H9 (cell line): ENCODE results near the gene AGBL4. TPM values are rescaled to one million over a fixed set of nuclear protein-coding genes. Genes with fewer than 3 reads are reported as not detected.
A peak's percentile ranks its signal among the peaks of the same experiment; 100 is the strongest.

Experiments
- DNase-seq: peaks from one replicate; pipeline ENCODE4 v3.0.0-alpha.2; 2017
- H2AFZ ChIP-seq: one replicate; pipeline ENCODE4 v1.6.1; 2013; ENCODE audit warnings: mild to moderate bottlenecking, low read length, control low read depth, moderate library complexity
- H2AK5ac ChIP-seq: 2 replicates; pipeline ENCODE4 v1.6.1; 2013; ENCODE audit warnings: low read length, control low read depth, mixed read lengths; ENCODE audit not compliant: insufficient read length
- H2BK120ac ChIP-seq: one replicate; pipeline ENCODE4 v1.6.1; 2013; ENCODE audit warnings: low read depth, mild to moderate bottlenecking, low read length, control low read depth, inconsistent platforms; ENCODE audit not compliant: poor library complexity, severe bottlenecking
- H2BK12ac ChIP-seq: 2 replicates; pipeline ENCODE4 v1.6.1; 2013; ENCODE audit warnings: low read length, control low read depth, mixed read lengths, low read depth; ENCODE audit not compliant: insufficient read length
- H2BK15ac ChIP-seq: 2 replicates; pipeline ENCODE4 v1.6.1; 2013; ENCODE audit warnings: low read depth, low read length, control low read depth
- H2BK20ac ChIP-seq: one replicate; pipeline ENCODE4 v1.6.1; 2013; ENCODE audit warnings: low read depth, mild to moderate bottlenecking, low read length, control low read depth, inconsistent platforms; ENCODE audit not compliant: poor library complexity, severe bottlenecking
- H2BK5ac ChIP-seq: 2 replicates; pipeline ENCODE4 v1.6.1; 2013; ENCODE audit warnings: low read length, control low read depth, mixed read lengths; ENCODE audit not compliant: insufficient read length
- H3K14ac ChIP-seq: 2 replicates; pipeline ENCODE4 v1.6.1; 2013; ENCODE audit warnings: low read length, control low read depth; ENCODE audit not compliant: insufficient read depth
- H3K18ac ChIP-seq: 2 replicates; pipeline ENCODE4 v1.6.1; 2013; ENCODE audit warnings: low read depth, mild to moderate bottlenecking, mixed read lengths, low read length, control low read depth; ENCODE audit not compliant: insufficient read length
- H3K23ac ChIP-seq: 2 replicates; pipeline ENCODE4 v1.6.1; 2013; ENCODE audit warnings: low read length, control low read depth, mixed read lengths, low read depth; ENCODE audit not compliant: insufficient read length
- H3K23me2 ChIP-seq: 2 replicates; pipeline ENCODE4 v1.6.1; 2013; ENCODE audit warnings: low read depth, mild to moderate bottlenecking, mixed read lengths, low read length, control low read depth; ENCODE audit not compliant: insufficient read length, poor library complexity, severe bottlenecking
- H3K27ac ChIP-seq: 2 replicates; pipeline ENCODE4 v1.5.1; 2013; ENCODE audit warnings: low read length, control low read depth, mixed read lengths, low read depth; ENCODE audit not compliant: insufficient read length
- H3K27me3 ChIP-seq: 2 replicates; pipeline ENCODE4 v1.6.1; 2013; ENCODE audit warnings: low read length, control low read depth, inconsistent platforms; ENCODE audit not compliant: insufficient read depth
- H3K4ac ChIP-seq: 2 replicates; pipeline ENCODE4 v1.6.1; 2013; ENCODE audit warnings: low read depth, mild to moderate bottlenecking, control low read depth, inconsistent platforms, low read length, moderate library complexity
- H3K4me1 ChIP-seq: 2 replicates; pipeline ENCODE4 v1.6.1; 2013; ENCODE audit warnings: low read length, control low read depth, inconsistent platforms; ENCODE audit not compliant: insufficient read depth
- H3K4me2 ChIP-seq: 2 replicates; pipeline ENCODE4 v1.6.1; 2013; ENCODE audit warnings: low read length, control low read depth, mixed read lengths; ENCODE audit not compliant: insufficient read length, insufficient read depth
- H3K56ac ChIP-seq: 2 replicates; pipeline ENCODE4 v1.6.1; 2013; ENCODE audit warnings: low read depth, mild to moderate bottlenecking, mixed read lengths, low read length, control low read depth; ENCODE audit not compliant: insufficient read length
- H3K79me1 ChIP-seq: 2 replicates; pipeline ENCODE4 v1.6.1; 2013; ENCODE audit warnings: low read depth, mild to moderate bottlenecking, moderate library complexity, low read length, control low read depth, inconsistent platforms; ENCODE audit not compliant: insufficient read depth, poor library complexity, severe bottlenecking
- H3K79me2 ChIP-seq: 2 replicates; pipeline ENCODE4 v1.6.1; 2013; ENCODE audit warnings: low read length, control low read depth, inconsistent platforms; ENCODE audit not compliant: insufficient read depth
- H3K9ac ChIP-seq: 2 replicates; pipeline ENCODE4 v1.6.1; 2013; ENCODE audit warnings: low read length, control low read depth, mixed read lengths; ENCODE audit not compliant: insufficient read length; ENCODE audit errors: extremely low read depth
- H3K9me3 ChIP-seq: one replicate; pipeline ENCODE4 v1.6.1; 2013; ENCODE audit warnings: low read depth, low read length, inconsistent platforms; ENCODE audit not compliant: control insufficient read depth
- H3T11ph ChIP-seq: one replicate; pipeline ENCODE4 v1.6.1; 2013; ENCODE audit warnings: mild to moderate bottlenecking, low read length, control low read depth, inconsistent platforms
- H4K20me1 ChIP-seq: one replicate; pipeline ENCODE4 v1.6.1; 2013; ENCODE audit not compliant: control insufficient read depth, insufficient read length, insufficient read depth
- H4K5ac ChIP-seq: 2 replicates; pipeline ENCODE4 v1.6.1; 2013; ENCODE audit warnings: low read depth, mild to moderate bottlenecking, mixed read lengths, low read length, control low read depth; ENCODE audit not compliant: insufficient read length
- H4K8ac ChIP-seq: replicated peaks from 2 replicates; pipeline ENCODE4 v1.6.1; 2013; ENCODE audit warnings: low read length, control low read depth, mixed read lengths, low read depth; ENCODE audit not compliant: insufficient read length
- H4K91ac ChIP-seq: 2 replicates; pipeline ENCODE4 v1.6.1; 2013; ENCODE audit warnings: low read depth, mild to moderate bottlenecking, moderate library complexity, mixed read lengths, low read length, control low read depth; ENCODE audit not compliant: insufficient read length
- H3K27ac Mint-ChIP-seq, 3 experiments: 2 replicates in 2 of 3; 3 replicates in 1 of 3; pipeline ENCODE4 v1.8.0; 2020 to 2021; ENCODE audit warnings: mixed read lengths in 3 of 3, mild to moderate bottlenecking in 1 of 3, moderate library complexity in 1 of 3
- H3K27me3 Mint-ChIP-seq: 2 replicates; pipeline ENCODE4 v1.8.0; 2021; ENCODE audit warnings: low read depth, mild to moderate bottlenecking, moderate library complexity, mixed read lengths
- H3K36me3 Mint-ChIP-seq, 3 experiments: 2 replicates in 2 of 3; 3 replicates in 1 of 3; pipeline ENCODE4 v1.8.0; 2020 to 2021; ENCODE audit warnings: low read depth in 3 of 3, mixed read lengths in 3 of 3; ENCODE audit not compliant: insufficient read depth in 1 of 3
- H3K4me1 Mint-ChIP-seq, 2 experiments: 2 replicates each; pipeline ENCODE4 v1.8.0; 2020; ENCODE audit warnings: mixed read lengths in 2 of 2
- H3K4me3 Mint-ChIP-seq, 2 experiments: 2 replicates in 1 of 2; 3 replicates in 1 of 2; pipeline ENCODE4 v1.8.0; 2020 to 2021; ENCODE audit warnings: mild to moderate bottlenecking in 2 of 2, mixed read lengths in 2 of 2, moderate library complexity in 1 of 2
- H3K9me3 Mint-ChIP-seq, 2 experiments: 2 replicates in 1 of 2; 3 replicates in 1 of 2; pipeline ENCODE4 v1.8.0; 2020; ENCODE audit warnings: mild to moderate bottlenecking in 2 of 2, mixed read lengths in 2 of 2, moderate library complexity in 1 of 2
- WGBS: extraction: QIAGEN DNeasy Blood & Tissue Kit; methylation state at CpG from one replicate; pipeline ENCODE4 v1.1.7; 2013; ENCODE audit warnings: missing lambda C conversion rate, low lambda C conversion rate, mixed read lengths; ENCODE audit not compliant: insufficient read length; ENCODE audit errors: extremely low coverage; 5-methylcytosine and 5-hydroxymethylcytosine counted together
- total RNA-seq: library from RNA; stranded (reverse); gene quantifications from 2 replicates; pipeline ENCODE4 v1.2.1, GENCODE V29; 2021
- TF ChIP-seq, protein P1 (sequence below): fragments of 200-600 bp; sonication (generic); conservative IDR thresholded peaks from 3 replicates; pipeline ENCODE4 v1.8.0; 2021; ENCODE audit warnings: antibody characterized with exemption, mild to moderate bottlenecking

AGBL4 gene
- total RNA-seq, 1 experiment from 2014 or later = not detected

- TF ChIP-seq, protein P1, sequence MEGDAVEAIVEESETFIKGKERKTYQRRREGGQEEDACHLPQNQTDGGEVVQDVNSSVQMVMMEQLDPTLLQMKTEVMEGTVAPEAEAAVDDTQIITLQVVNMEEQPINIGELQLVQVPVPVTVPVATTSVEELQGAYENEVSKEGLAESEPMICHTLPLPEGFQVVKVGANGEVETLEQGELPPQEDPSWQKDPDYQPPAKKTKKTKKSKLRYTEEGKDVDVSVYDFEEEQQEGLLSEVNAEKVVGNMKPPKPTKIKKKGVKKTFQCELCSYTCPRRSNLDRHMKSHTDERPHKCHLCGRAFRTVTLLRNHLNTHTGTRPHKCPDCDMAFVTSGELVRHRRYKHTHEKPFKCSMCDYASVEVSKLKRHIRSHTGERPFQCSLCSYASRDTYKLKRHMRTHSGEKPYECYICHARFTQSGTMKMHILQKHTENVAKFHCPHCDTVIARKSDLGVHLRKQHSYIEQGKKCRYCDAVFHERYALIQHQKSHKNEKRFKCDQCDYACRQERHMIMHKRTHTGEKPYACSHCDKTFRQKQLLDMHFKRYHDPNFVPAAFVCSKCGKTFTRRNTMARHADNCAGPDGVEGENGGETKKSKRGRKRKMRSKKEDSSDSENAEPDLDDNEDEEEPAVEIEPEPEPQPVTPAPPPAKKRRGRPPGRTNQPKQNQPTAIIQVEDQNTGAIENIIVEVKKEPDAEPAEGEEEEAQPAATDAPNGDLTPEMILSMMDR = no peak
- H3K14ac ChIP-seq = no peak overlapping the region
- no peak overlapping the region for H4K91ac ChIP-seq
- no peak overlapping the region for H3K23ac ChIP-seq
- H3K18ac ChIP-seq = no peak overlapping the region
- H3K27me3 ChIP-seq = peaks cover 17% of the 10 kb centered on the region
- no peak overlapping the region for H3T11ph ChIP-seq
- peaks cover 2% of the 10 kb centered on the region; the same call in 1 of the 2 replicates for H3K4me1 ChIP-seq
- peaks cover 0 to 17% (median 0%) of the 10 kb centered on the region in 3 experiments; a peak in 2 of 7 replicates for H3K36me3 Mint-ChIP-seq
- H3K4me1 Mint-ChIP-seq = no peaks in the 10 kb centered on the region
- no peaks in the 10 kb centered on the region for H4K20me1 ChIP-seq
- H3K4me3 Mint-ChIP-seq = peak overlapping the region in 1 of 2 experiments; percentile 63; a peak in 3 of 5 replicates
- WGBS = no CpG with 5 or more reads among the region's 2 CpGs
- H2AK5ac ChIP-seq = no peak overlapping the region
- H3K79me1 ChIP-seq = no peaks in the 10 kb centered on the region
- H3K27ac Mint-ChIP-seq = no peak overlapping the region
- no peak overlapping the region for H4K5ac ChIP-seq
- peaks cover 3% of the 10 kb centered on the region for H3K23me2 ChIP-seq
- H3K27me3 Mint-ChIP-seq = peaks cover 2% of the 10 kb centered on the region
- no peak overlapping the region for H2BK15ac ChIP-seq
- peaks cover 1 to 72% of the 10 kb centered on the region in 2 experiments; a peak in 4 of 5 replicates for H3K9me3 Mint-ChIP-seq
- DNase-seq = no peak
- no peak overlapping the region for H2BK20ac ChIP-seq
- peak overlapping the region; percentile 33 for H3K4me2 ChIP-seq
- no peak overlapping the region for H2AFZ ChIP-seq
- H4K8ac ChIP-seq = no peak overlapping the region
- H2BK120ac ChIP-seq = no peak overlapping the region
- H3K79me2 ChIP-seq = no peaks in the 10 kb centered on the region
- no peak overlapping the region for H2BK5ac ChIP-seq
- H3K9ac ChIP-seq = no peak overlapping the region
- H3K27ac ChIP-seq = no peak overlapping the region
- no peak overlapping the region for H2BK12ac ChIP-seq
- no peak overlapping the region for H3K4ac ChIP-seq
- H3K56ac ChIP-seq = no peak overlapping the region
- no peaks in the 10 kb centered on the region for H3K9me3 ChIP-seq
Observed at GRCh38 chr1:50048791-50049190, 25.0 kb upstream of the AGBL4 start.
